Measurements from ENCODE around the gene GGT6.
A peak's percentile ranks its signal among the peaks of the same experiment; 100 is the strongest.
"Not testable (repeated sequence)": the region's sequence is repeated elsewhere in the genome, so short reads cannot be mapped to it uniquely, and the experiment has no call there.

Gene GGT6

GRCh38 chr17:4583206-4583605 lies 22.8 kb upstream of the GGT6 start:
- Histone ChIP-seq H3K36me3 (ENCODE audit: insufficient read depth, low read length) (no peaks in the 10 kb centered on the region), H3K27ac (ENCODE audit: low read depth, low read length) (no peak overlapping the region), H3K4me3 (ENCODE audit: low read length) (no peak overlapping the region), H3K27me3 (ENCODE audit: insufficient read depth, low read length) (peaks cover 50% of the 10 kb centered on the region), H3K9me3 (ENCODE audit: insufficient read depth, low read depth, low read length) (no peaks in the 10 kb centered on the region), H3K4me1 (ENCODE audit: insufficient read depth, low read length) (no peaks in the 10 kb centered on the region), H3K9ac (ENCODE audit: low read depth, low read length) (no peak overlapping the region)
- WGBS, result 90% methylated on average over 2 of the region's 3 CpGs

DNA sequence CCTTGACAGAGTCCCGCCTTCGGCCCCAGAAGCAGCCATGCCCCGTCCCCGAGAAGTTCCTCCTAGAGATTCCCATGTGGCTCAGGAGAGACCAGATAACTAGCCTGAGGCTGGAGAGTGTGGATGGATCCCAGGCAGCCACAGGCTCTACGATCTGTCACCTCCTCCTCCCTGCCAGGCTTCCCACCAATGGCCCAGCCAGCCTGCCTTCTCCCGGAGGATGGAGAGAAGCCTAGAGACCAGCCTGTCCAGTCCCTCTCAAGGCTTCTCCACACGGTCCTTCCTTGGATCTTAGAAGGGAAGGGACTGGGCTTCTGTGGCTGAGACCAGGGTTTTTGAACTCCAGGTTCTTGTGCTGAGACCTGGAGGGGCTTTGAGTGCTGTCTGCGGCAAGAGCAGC lies 22.3 kb upstream of the GGT6 start:
- peaks cover 50% of the 10 kb centered on the region for H3K27me3 ChIP-seq (ENCODE audit: insufficient read depth, low read length)

GRCh38 chr17:4582101-4582501 lies 21.7 kb upstream of the GGT6 start:
- no peaks in the 10 kb centered on the region for H3K36me3 ChIP-seq (ENCODE audit: insufficient read depth, low read length)
- no peak overlapping the region for H3K4me3 ChIP-seq (ENCODE audit: low read length)
- no peaks in the 10 kb centered on the region for H3K9me3 ChIP-seq (ENCODE audit: insufficient read depth, low read depth, low read length)
- H3K9ac ChIP-seq (ENCODE audit: low read depth, low read length), result no peak overlapping the region
- 70% methylated on average over 7 of the region's 7 CpGs for WGBS
- peaks cover 48% of the 10 kb centered on the region for H3K27me3 ChIP-seq (ENCODE audit: insufficient read depth, low read length)
- H3K27ac ChIP-seq (ENCODE audit: low read depth, low read length), result no peak overlapping the region
- peaks cover 5% of the 10 kb centered on the region for H3K4me1 ChIP-seq (ENCODE audit: insufficient read depth, low read length)

More for the DNA sequence above, 22.3 kb upstream of the GGT6 start:
- Histone ChIP-seq H3K4me1 (ENCODE audit: insufficient read depth, low read length) (no peaks in the 10 kb centered on the region), H3K9ac (ENCODE audit: low read depth, low read length) (no peak overlapping the region), H3K9me3 (ENCODE audit: insufficient read depth, low read depth, low read length) (no peaks in the 10 kb centered on the region), H3K4me3 (ENCODE audit: low read length) (no peak overlapping the region), H3K27ac (ENCODE audit: low read depth, low read length) (no peak overlapping the region), H3K36me3 (ENCODE audit: insufficient read depth, low read length) (no peaks in the 10 kb centered on the region)
- 76% methylated on average over 8 of the region's 8 CpGs for WGBS

GRCh38 chr17:4580291-4580690 lies 19.9 kb upstream of the GGT6 start:
- no peak overlapping the region for H3K4me3 ChIP-seq (ENCODE audit: low read length)
- peaks cover 18% of the 10 kb centered on the region for H3K4me1 ChIP-seq (ENCODE audit: insufficient read depth, low read length)
- 85% methylated on average over 7 of the region's 7 CpGs for WGBS
- H3K27ac ChIP-seq (ENCODE audit: low read depth, low read length), result no peak overlapping the region
- no peaks in the 10 kb centered on the region for H3K9me3 ChIP-seq (ENCODE audit: insufficient read depth, low read depth, low read length)
- no peaks in the 10 kb centered on the region for H3K36me3 ChIP-seq (ENCODE audit: insufficient read depth, low read length)
- no peak overlapping the region for H3K9ac ChIP-seq (ENCODE audit: low read depth, low read length)
- H3K27me3 ChIP-seq (ENCODE audit: insufficient read depth, low read length), result peaks cover 31% of the 10 kb centered on the region

GRCh38 chr17:4579678-4580077 lies 19.3 kb upstream of the GGT6 start:
- H3K27me3 ChIP-seq (ENCODE audit: insufficient read depth, low read length), result peaks cover 25% of the 10 kb centered on the region
- no peak overlapping the region for H3K27ac ChIP-seq (ENCODE audit: low read depth, low read length)
- H3K4me1 ChIP-seq (ENCODE audit: insufficient read depth, low read length), result peaks cover 18% of the 10 kb centered on the region
- 94% methylated on average over 11 of the region's 11 CpGs for WGBS
- H3K36me3 ChIP-seq (ENCODE audit: insufficient read depth, low read length), result no peaks in the 10 kb centered on the region
- no peaks in the 10 kb centered on the region for H3K9me3 ChIP-seq (ENCODE audit: insufficient read depth, low read depth, low read length)
- H3K4me3 ChIP-seq (ENCODE audit: low read length), result no peak overlapping the region
- H3K9ac ChIP-seq (ENCODE audit: low read depth, low read length), result no peak overlapping the region

- not testable (repeated sequence) for H3K9me3 ChIP-seq (ENCODE audit: insufficient read depth, low read depth, low read length); H3K4me3 ChIP-seq (ENCODE audit: low read length); H3K36me3 ChIP-seq (ENCODE audit: insufficient read depth, low read length); H3K9ac ChIP-seq (ENCODE audit: low read depth, low read length); H3K27ac ChIP-seq (ENCODE audit: low read depth, low read length)
- Histone ChIP-seq H3K4me1 (ENCODE audit: insufficient read depth, low read length) (peaks cover 18% of the 10 kb centered on the region), H3K27me3 (ENCODE audit: insufficient read depth, low read length) (peaks cover 12% of the 10 kb centered on the region)
- WGBS, result 94% methylated on average over 19 of the region's 24 CpGs
These were observed 18.0 kb upstream of the GGT6 start for GRCh38 chr17:4578349-4578748.

- H3K4me3 ChIP-seq (ENCODE audit: low read length), result no peak overlapping the region
- 83% methylated on average over 6 of the region's 8 CpGs for WGBS
These were observed 17.1 kb upstream of the GGT6 start for GRCh38 chr17:4577386-4577993.

DNA sequence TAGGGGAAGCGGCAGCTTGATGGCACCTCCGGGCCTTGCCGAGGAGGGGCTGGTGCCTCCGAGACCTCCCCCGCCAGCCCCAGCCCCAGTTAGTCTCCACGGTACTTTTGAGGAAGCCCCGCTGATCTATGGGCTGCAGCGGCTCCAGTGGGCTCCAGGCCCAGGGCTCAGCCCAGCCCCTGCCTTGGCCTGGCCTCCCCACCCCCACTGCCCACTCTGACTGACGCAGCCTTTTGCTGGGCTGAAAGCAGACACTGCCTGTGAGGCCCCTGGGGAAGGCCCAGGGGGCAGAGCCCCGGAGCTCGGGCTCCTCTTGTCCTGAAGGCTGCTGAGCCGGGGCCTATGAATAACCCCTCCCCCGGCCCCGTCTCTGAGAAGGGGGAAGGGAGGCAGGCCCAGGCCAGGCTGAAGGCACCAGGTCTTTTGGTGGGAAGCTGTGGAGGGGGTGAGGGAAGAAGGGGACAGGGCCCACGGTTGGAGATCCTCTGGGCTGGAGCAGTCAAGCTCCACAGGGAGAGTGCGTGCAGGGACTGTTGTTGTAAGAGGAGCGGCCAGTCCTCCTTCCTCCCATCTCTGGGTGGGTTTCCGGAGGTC lies 16.4 kb upstream of the GGT6 start:
- Histone ChIP-seq H3K9me3 (ENCODE audit: insufficient read depth, low read depth, low read length) (no peaks in the 10 kb centered on the region), H3K9ac (ENCODE audit: low read depth, low read length) (no peak overlapping the region; the same call in none of the 2 replicates), H3K4me1 (ENCODE audit: insufficient read depth, low read length) (peaks cover 18% of the 10 kb centered on the region), H3K4me3 (ENCODE audit: low read length) (no peak overlapping the region), H3K36me3 (ENCODE audit: insufficient read depth, low read length) (no peaks in the 10 kb centered on the region), H3K27me3 (ENCODE audit: insufficient read depth, low read length) (no peaks in the 10 kb centered on the region), H3K27ac (ENCODE audit: low read depth, low read length) (peak overlapping the region; percentile 59; the same call in 1 of the 2 replicates)
- 22% methylated on average over 18 of the region's 18 CpGs for WGBS

More at GRCh38 chr17:4577386-4577993, 17.1 kb upstream of the GGT6 start:
- H3K4me1 ChIP-seq (ENCODE audit: insufficient read depth, low read length), result peaks cover 18% of the 10 kb centered on the region
- no peaks in the 10 kb centered on the region for H3K9me3 ChIP-seq (ENCODE audit: insufficient read depth, low read depth, low read length)
- peaks cover 3% of the 10 kb centered on the region for H3K27me3 ChIP-seq (ENCODE audit: insufficient read depth, low read length)
- H3K9ac ChIP-seq (ENCODE audit: low read depth, low read length), result no peak overlapping the region; the same call in none of the 2 replicates
- H3K36me3 ChIP-seq (ENCODE audit: insufficient read depth, low read length), result no peaks in the 10 kb centered on the region
- H3K27ac ChIP-seq (ENCODE audit: low read depth, low read length), result peak overlapping the region; percentile 59; the same call in 1 of the 2 replicates

DNA sequence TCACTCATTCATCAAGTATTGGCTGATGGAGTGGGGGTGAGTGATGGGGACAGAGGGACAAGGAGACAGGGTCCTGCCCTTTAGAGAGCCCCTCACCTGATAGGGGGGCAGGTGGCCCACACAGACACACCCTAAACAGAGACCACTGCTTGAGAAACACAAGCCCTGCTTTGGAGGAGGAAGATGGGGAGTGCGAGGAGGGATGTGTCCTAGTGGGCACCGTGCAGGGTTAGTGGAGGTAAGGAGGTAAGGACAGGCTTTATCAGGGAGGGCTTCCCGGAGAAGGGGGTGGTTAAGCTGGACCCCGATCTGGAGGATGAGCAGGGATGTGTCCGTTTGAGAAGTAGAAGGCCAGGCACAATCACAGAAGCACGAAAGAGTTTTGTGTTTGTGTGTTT lies 15.8 kb upstream of the GGT6 start:
- Histone ChIP-seq H3K9ac (ENCODE audit: low read depth, low read length) (no peak overlapping the region), H3K27ac (ENCODE audit: low read depth, low read length) (no peak overlapping the region; the same call in 1 of the 2 replicates), H3K4me3 (ENCODE audit: low read length) (no peak overlapping the region), H3K27me3 (ENCODE audit: insufficient read depth, low read length) (no peaks in the 10 kb centered on the region), H3K36me3 (ENCODE audit: insufficient read depth, low read length) (no peaks in the 10 kb centered on the region), H3K9me3 (ENCODE audit: insufficient read depth, low read depth, low read length) (no peaks in the 10 kb centered on the region), H3K4me1 (ENCODE audit: insufficient read depth, low read length) (peaks cover 18% of the 10 kb centered on the region)
- 47% methylated on average over 6 of the region's 6 CpGs for WGBS

GRCh38 chr17:4574448-4575045 lies 14.2 kb upstream of the GGT6 start:
- no peaks in the 10 kb centered on the region for H3K27me3 ChIP-seq (ENCODE audit: insufficient read depth, low read length)
- 93% methylated on average over 8 of the region's 9 CpGs for WGBS

GRCh38 chr17:4573669-4574068 lies 13.3 kb upstream of the GGT6 start:
- Histone ChIP-seq H3K9me3 (ENCODE audit: insufficient read depth, low read depth, low read length) (no peaks in the 10 kb centered on the region), H3K9ac (ENCODE audit: low read depth, low read length) (no peak overlapping the region), H3K4me3 (ENCODE audit: low read length) (no peak overlapping the region), H3K4me1 (ENCODE audit: insufficient read depth, low read length) (peaks cover 18% of the 10 kb centered on the region), H3K36me3 (ENCODE audit: insufficient read depth, low read length) (no peaks in the 10 kb centered on the region), H3K27ac (ENCODE audit: low read depth, low read length) (no peak overlapping the region), H3K27me3 (ENCODE audit: insufficient read depth, low read length) (no peaks in the 10 kb centered on the region)
- WGBS, result 79% methylated on average over 7 of the region's 7 CpGs

More at GRCh38 chr17:4574448-4575045, 14.2 kb upstream of the GGT6 start:
- no peaks in the 10 kb centered on the region for H3K36me3 ChIP-seq (ENCODE audit: insufficient read depth, low read length)
- H3K4me1 ChIP-seq (ENCODE audit: insufficient read depth, low read length), result peaks cover 18% of the 10 kb centered on the region
- no peak overlapping the region for H3K27ac ChIP-seq (ENCODE audit: low read depth, low read length)
- no peak overlapping the region for H3K4me3 ChIP-seq (ENCODE audit: low read length)
- no peak overlapping the region for H3K9ac ChIP-seq (ENCODE audit: low read depth, low read length)
- no peaks in the 10 kb centered on the region for H3K9me3 ChIP-seq (ENCODE audit: insufficient read depth, low read depth, low read length)
